PFSK-1 (cell line): ENCODE measurements around the gene RMND5A.

Experiments used
- FOXP2 ChIP-seq: optimal IDR thresholded peaks from 2 replicates; pipeline ENCODE3; 2011; ENCODE audit warnings: borderline replicate concordance, control low read depth, inconsistent platforms; ENCODE audit not compliant: insufficient read depth; ENCODE audit errors: extremely low read length, extremely low read depth
- POLR2AphosphoS5 ChIP-seq: IDR thresholded peaks from 2 replicates; pipeline ENCODE4 v1.6.1; 2012; ENCODE audit warnings: low read depth, mild to moderate bottlenecking, control low read depth, low read length, moderate library complexity
- SIN3A ChIP-seq: IDR thresholded peaks from 2 replicates; pipeline ENCODE4 v1.6.1; 2012; ENCODE audit warnings: mild to moderate bottlenecking, low read length, moderate library complexity, borderline replicate concordance; ENCODE audit not compliant: insufficient read depth
- TAF1 ChIP-seq: IDR thresholded peaks from 2 replicates; pipeline ENCODE4 v1.6.1; 2012; ENCODE audit warnings: low read length, control low read depth, borderline replicate concordance; ENCODE audit not compliant: insufficient read depth
- TF ChIP-seq, protein P1 (sequence below), 2 experiments: IDR thresholded peaks; 2 replicates each; pipeline versions ENCODE4 v1.6.1 to v1.8.0; 2011 to 2012; ENCODE audit warnings: low read depth in 2 of 2, low read length in 2 of 2, control low read depth in 1 of 2, inconsistent platforms in 1 of 2, mild to moderate bottlenecking in 1 of 2, moderate library complexity in 1 of 2; ENCODE audit not compliant: insufficient read depth in 1 of 2

The RMND5A gene

DNA sequence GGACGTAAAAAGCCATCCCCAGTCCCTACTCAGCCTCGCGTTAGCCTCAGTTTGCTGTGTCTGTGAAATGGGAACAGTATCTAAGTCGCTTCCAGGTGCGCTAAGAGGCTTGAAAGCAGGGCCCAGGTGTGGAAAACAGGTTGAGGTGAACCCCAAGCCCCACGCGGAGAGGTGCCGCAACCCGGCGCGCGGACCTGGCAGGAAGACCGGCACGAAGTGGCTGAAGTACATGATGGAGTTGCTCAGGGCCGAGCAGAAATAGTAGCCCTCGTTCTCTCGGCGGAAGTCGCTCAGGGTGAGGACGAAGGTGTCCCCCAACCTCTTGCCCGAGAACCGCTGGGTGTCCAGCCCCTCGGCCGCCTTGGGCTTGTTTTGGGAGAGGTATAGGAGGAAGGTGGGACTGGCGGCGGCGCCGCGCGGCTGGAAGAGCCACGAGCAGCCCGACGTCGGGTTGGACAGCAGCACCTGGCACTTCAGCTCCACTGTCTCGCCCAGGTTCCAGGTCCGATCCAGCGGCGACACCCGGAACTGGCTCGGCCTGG, 70.1 kb downstream of the RMND5A start:
- TF ChIP-seq SIN3A: no peak
- TF ChIP-seq FOXP2: no peak
- TF ChIP-seq TAF1: no peak
- TF ChIP-seq, protein P1, sequence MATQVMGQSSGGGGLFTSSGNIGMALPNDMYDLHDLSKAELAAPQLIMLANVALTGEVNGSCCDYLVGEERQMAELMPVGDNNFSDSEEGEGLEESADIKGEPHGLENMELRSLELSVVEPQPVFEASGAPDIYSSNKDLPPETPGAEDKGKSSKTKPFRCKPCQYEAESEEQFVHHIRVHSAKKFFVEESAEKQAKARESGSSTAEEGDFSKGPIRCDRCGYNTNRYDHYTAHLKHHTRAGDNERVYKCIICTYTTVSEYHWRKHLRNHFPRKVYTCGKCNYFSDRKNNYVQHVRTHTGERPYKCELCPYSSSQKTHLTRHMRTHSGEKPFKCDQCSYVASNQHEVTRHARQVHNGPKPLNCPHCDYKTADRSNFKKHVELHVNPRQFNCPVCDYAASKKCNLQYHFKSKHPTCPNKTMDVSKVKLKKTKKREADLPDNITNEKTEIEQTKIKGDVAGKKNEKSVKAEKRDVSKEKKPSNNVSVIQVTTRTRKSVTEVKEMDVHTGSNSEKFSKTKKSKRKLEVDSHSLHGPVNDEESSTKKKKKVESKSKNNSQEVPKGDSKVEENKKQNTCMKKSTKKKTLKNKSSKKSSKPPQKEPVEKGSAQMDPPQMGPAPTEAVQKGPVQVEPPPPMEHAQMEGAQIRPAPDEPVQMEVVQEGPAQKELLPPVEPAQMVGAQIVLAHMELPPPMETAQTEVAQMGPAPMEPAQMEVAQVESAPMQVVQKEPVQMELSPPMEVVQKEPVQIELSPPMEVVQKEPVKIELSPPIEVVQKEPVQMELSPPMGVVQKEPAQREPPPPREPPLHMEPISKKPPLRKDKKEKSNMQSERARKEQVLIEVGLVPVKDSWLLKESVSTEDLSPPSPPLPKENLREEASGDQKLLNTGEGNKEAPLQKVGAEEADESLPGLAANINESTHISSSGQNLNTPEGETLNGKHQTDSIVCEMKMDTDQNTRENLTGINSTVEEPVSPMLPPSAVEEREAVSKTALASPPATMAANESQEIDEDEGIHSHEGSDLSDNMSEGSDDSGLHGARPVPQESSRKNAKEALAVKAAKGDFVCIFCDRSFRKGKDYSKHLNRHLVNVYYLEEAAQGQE (IDR thresholded peaks at IDR 0.05; ENCODE audit: insufficient read depth in 1 of 2, low read depth in 2 of 2, low read length in 2 of 2): no peak
- TF ChIP-seq POLR2AphosphoS5: no peak

DNA sequence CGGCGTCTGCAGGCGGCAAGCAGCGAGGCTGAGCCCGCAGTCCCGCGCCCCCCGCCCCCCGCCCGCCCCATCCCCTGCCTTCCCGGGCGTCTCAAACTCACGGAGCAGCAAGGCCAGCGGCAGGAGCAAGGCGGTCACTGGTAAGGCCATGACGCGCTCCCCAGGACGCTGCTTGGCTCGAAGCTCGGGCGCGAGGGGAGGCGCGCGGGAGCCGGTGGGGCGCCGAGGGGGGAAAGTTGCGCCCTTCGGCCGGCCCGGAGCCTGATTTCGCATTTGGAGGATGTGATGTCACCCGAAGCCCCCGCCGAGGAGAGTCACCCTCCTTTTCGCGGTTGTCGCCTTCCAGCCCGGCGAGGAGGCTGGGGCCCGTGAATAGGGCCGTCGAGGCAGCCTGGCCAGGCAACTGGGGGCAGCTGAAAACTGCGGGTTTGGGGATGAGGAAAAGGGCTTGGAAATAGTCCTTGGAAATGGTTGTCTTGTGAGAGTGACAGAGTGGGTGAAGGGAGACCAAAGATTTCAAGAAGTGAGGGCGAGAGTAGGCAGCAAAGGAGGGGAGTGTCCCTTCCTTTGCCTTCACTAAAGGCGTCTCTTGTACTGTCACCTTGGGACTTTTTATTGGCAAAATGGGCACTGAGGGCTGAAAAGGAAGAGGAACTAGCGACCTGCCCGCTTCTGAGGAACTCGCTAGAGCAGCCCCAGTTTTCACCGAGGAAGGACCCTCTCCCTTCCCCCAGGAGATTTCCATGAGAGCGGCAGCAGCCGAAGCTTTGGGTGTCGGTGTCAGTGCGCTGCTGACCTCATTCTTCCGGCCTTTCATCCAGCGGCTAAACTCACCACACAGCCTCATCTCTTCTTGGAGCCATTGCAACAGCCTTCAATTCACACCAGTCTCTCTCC, 70.8 kb downstream of the RMND5A start, which contains the start of gene CD8A:
CD8A (minus strand) TSS at position 238 of the 897 bp plus-strand sequence; CDS start at position 150, 88 bp downstream.
- TF ChIP-seq POLR2AphosphoS5 (no peak), FOXP2 (no peak)
- TF ChIP-seq, protein P1 (IDR thresholded peaks at IDR 0.05; ENCODE audit: insufficient read depth in 1 of 2, low read depth in 2 of 2, low read length in 2 of 2): no peak

DNA sequence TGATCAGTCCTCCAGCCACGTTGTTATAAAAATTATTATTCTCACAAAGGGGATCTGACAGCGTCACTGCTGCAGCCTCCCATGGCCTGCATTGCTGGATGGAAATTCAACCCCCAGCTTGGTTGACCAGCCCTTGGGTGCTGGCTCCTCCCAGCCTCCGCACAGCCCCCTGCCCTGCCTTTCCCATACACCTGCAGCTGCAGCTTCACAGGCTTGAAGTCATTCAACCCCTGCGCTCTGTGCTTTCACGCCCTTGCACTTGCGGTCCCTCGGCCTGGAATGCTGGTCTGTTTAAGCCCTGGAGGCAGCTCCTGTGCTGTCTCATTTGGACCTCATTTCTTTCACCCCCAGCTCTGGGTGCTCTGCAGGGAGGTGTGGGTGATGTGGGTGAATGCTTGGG, 71.5 kb downstream of the RMND5A start:
- TF ChIP-seq SIN3A (no peak), POLR2AphosphoS5 (no peak), TAF1 (no peak), FOXP2 (no peak)
- TF ChIP-seq, protein P1 (IDR thresholded peaks at IDR 0.05; ENCODE audit: insufficient read depth in 1 of 2, low read depth in 2 of 2, low read length in 2 of 2): no peak

DNA sequence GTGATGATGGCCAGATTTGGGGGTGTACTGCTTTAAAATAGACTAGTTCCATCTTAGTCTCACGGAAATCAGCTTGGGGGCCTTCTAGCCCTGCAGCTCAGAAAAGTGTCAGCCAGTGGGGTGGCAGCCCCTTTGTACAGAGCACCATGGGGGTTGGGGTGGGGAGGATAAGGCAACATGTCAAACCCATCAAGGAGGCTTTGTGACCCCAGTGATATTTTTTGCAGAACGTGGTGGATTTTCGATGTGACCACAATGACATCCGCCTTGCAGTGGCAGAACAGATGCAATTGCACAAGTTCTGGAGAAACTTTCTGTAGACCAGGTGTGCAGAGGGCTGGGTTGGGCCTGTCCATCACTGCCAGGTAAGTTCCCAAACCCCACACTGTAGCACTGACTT, 73.7 kb downstream of the RMND5A start:
- TF ChIP-seq, protein P1 (IDR thresholded peaks at IDR 0.05; ENCODE audit: insufficient read depth in 1 of 2, low read depth in 2 of 2, low read length in 2 of 2): no peak
- TF ChIP-seq TAF1 (no peak), SIN3A (no peak), FOXP2 (no peak), POLR2AphosphoS5 (no peak)

DNA sequence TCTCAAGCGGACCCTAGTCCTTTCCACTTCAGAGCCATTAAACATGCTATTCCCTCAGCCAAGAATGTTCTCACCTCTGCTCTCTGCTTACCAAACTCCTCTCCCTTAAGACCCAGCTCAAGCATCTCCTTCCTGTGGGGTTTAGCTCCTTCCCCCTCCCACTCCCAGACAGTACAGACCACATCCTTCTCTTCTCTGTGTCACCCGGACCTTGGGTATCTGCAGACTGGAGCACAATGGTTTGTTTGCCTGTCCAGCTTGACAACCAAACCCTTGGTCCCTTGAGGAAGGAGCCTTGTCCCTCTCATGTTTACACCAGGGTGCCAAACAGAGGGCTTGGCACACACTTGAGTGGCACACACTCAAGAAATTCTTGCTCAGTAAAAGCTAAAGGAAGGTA, 74.8 kb downstream of the RMND5A start:
- TF ChIP-seq, protein P1 (IDR thresholded peaks at IDR 0.05; ENCODE audit: insufficient read depth in 1 of 2, low read depth in 2 of 2, low read length in 2 of 2): no peak
- no peak for TF ChIP-seq FOXP2
- no peak for TF ChIP-seq SIN3A
- TF ChIP-seq POLR2AphosphoS5: no peak
- TF ChIP-seq TAF1: no peak
